ENCODE data around the gene PPME1.

The PPME1 gene

DNA sequence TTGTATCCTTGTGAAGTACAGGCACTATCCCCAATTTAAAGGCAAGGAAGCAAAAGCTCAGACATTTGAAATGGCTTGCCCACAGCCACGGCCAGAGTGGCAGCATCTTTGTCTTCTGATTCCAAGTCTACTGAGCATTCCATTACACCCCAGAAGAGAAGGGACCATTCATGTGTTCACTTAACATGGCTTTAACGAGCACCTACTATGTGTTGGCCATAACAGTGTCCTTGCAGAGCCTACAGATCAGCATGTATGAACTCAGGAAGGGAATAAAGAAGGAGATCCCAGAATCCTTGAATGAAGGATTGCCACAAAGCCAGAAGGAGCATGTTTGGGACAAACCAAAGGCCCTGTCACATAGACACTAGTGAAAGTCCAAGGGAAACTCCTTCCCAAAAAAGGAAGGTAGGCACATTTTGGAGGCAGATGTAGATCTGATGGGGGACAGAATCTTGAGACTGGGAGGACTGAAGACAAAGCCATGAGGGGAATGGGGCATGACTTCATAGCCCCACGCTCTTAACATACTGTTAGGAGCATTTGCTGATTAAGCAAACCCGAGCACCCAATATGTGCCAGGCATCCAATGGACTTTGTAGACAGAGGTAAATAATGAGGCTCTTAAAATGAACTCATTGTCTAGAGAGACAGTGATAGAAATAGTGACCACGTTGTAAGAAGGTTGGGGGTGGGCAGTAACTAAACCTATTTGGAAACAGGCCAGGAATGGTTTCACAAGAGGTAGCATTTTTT is 85.5 kb downstream of the PPME1 start:
- TF ChIP-seq, protein P1, sequence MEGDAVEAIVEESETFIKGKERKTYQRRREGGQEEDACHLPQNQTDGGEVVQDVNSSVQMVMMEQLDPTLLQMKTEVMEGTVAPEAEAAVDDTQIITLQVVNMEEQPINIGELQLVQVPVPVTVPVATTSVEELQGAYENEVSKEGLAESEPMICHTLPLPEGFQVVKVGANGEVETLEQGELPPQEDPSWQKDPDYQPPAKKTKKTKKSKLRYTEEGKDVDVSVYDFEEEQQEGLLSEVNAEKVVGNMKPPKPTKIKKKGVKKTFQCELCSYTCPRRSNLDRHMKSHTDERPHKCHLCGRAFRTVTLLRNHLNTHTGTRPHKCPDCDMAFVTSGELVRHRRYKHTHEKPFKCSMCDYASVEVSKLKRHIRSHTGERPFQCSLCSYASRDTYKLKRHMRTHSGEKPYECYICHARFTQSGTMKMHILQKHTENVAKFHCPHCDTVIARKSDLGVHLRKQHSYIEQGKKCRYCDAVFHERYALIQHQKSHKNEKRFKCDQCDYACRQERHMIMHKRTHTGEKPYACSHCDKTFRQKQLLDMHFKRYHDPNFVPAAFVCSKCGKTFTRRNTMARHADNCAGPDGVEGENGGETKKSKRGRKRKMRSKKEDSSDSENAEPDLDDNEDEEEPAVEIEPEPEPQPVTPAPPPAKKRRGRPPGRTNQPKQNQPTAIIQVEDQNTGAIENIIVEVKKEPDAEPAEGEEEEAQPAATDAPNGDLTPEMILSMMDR (IDR thresholded peaks at IDR 0.05; ENCODE audit: low read depth, low read length, missing control alignments) = no peak
- no peak for DNase-seq (ENCODE audit: extremely low read depth, low read depth)

DNA sequence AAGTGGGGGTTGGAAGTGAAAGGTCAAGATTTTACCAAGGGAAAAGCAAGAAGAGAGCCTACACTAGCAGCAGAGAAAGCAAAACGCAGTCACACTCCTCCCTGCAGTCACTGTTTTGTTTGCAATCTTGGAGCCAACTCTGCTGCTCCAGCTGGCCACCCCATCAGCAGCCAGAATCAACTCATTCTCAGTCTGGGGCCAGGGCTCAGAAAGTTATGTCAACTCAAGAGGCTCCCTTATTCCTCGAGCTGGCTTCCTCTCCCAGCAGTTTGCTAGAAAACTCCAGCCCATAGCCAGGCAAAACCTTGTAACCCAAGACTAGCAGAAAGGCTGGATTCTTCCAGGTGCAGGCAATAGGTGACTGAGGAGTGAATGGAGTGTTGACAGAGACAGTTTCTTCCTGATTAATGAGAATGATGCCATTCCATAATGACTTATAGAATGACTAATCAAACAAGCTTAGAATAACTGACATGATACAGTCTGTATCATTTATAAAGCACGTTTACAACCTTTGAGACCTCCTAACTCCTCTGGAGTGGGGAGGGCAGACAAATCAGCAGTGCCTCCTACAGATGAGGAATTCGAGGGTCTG is 87.0 kb downstream of the PPME1 start:
- DNase-seq (ENCODE audit: extremely low read depth, low read depth) = no peak
- H3K4me3 ChIP-seq (replicated peaks; ENCODE audit: low read depth, low read length) = no peak overlapping the region

More for the DNA sequence above, 85.5 kb downstream of the PPME1 start:
- no peak overlapping the region for H3K4me3 ChIP-seq (replicated peaks; ENCODE audit: low read depth, low read length)

DNA sequence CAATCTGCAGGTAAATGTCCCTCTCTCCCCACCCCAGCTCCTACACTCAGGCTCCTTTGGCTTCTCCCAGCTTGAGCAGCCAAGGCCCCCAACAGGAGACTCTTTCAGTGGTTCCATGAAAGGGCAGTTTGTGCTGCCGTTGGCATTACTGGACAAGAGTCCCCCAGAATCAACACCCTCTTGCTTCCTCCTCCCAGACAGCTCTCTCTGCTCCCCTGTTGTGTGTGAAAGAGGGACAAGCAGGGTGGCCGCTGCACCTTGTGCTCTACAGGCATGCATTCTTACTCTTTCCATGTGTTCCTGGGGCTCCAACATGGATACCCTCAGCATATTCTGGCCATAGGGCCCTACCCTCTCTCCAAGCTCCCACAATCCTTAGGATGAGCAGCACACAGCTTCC is 91.6 kb downstream of the PPME1 start:
- TF ChIP-seq, protein P1 (IDR thresholded peaks at IDR 0.05; ENCODE audit: low read depth, low read length, missing control alignments) = no peak
- DNase-seq (ENCODE audit: extremely low read depth, low read depth) = no peak
- H3K4me3 ChIP-seq (replicated peaks; ENCODE audit: low read depth, low read length) = no peak overlapping the region

More for the DNA sequence above, 87.0 kb downstream of the PPME1 start:
- TF ChIP-seq, protein P1 (IDR thresholded peaks at IDR 0.05; ENCODE audit: low read depth, low read length, missing control alignments) = no peak

DNA sequence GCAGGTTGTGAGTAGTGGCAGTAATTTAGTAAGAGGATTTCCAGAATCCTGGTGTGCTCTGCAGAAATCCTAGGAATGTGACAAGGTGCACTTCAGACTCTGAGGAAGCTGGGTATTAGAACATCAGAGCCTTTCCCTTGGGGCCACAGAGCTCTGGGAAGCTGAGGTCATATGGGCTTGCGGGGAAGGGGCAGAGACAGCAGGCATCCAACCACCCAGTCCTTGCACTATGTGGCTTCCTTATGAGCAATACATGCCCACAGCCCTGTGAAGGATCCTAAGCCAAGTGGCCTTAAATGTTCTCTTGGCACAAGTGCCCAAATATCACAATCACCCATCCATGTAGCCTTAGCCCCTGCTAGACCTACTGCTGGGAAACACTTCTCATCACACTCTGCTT is 94.2 kb downstream of the PPME1 start:
- DNase-seq (ENCODE audit: extremely low read depth, low read depth) = no peak
- no peak overlapping the region for H3K4me3 ChIP-seq (replicated peaks; ENCODE audit: low read depth, low read length)
- TF ChIP-seq, protein P1 (IDR thresholded peaks at IDR 0.05; ENCODE audit: low read depth, low read length, missing control alignments) = no peak

DNA sequence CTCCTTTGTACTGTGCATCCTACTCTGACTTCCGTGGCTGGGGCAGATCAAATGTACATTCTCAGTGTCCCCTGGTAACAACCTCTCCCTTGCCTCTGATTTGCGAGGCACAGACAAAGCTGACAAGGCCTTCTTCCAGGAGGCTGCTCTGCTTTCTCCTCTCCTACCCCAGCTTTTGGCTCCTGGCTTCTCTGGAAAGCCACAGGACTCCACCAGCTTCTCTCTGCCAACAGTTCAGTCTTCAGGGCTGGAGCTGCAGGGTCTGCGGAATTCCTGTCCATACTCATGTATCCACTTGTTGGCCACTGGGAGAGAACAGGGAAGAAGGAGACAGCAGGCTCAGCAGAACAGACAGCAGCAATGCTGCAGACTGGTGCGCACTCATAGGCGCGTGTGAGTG is 95.9 kb downstream of the PPME1 start:
- DNase-seq (ENCODE audit: extremely low read depth, low read depth) = no peak
- TF ChIP-seq, protein P1 (IDR thresholded peaks at IDR 0.05; ENCODE audit: low read depth, low read length, missing control alignments) = no peak
- H3K4me3 ChIP-seq (replicated peaks; ENCODE audit: low read depth, low read length) = no peak overlapping the region

DNA sequence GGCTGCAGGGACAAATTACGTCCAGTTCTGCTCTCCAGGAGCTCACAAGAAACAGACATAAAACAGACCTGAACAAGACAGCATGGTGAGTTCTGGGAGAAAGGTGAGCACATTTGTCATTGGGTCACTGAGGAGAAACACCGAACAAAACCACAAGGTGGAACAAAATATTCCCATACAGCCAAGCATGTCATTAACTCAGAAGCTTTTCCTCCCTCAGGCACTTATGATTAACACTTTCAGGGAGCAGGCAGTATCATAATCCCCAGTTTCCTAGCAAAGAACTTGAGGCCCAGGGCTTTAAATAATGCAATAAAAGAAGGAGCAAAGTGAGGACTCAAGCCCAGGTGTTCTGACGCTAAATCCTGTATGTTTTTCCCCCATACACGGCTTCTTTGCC is 97.4 kb downstream of the PPME1 start:
- H3K4me3 ChIP-seq (replicated peaks; ENCODE audit: low read depth, low read length) = no peak overlapping the region
- TF ChIP-seq, protein P1 (IDR thresholded peaks at IDR 0.05; ENCODE audit: low read depth, low read length, missing control alignments) = no peak
- DNase-seq (ENCODE audit: extremely low read depth, low read depth) = no peak

Data from HFF-Myc (cell line).